GM18861 (cell line): ENCODE data around the gene SP5.
"Not testable (repeated sequence)": the region's sequence is repeated elsewhere in the genome, so short reads cannot be mapped to it uniquely, and the experiment has no call there.

Experiments
- ATAC-seq: cut with Tn5 transposase; IDR thresholded peaks from one replicate; pipeline ENCODE4 v1.9.1; 2021; ENCODE audit not compliant: unreplicated experiment

SP5 gene

DNA sequence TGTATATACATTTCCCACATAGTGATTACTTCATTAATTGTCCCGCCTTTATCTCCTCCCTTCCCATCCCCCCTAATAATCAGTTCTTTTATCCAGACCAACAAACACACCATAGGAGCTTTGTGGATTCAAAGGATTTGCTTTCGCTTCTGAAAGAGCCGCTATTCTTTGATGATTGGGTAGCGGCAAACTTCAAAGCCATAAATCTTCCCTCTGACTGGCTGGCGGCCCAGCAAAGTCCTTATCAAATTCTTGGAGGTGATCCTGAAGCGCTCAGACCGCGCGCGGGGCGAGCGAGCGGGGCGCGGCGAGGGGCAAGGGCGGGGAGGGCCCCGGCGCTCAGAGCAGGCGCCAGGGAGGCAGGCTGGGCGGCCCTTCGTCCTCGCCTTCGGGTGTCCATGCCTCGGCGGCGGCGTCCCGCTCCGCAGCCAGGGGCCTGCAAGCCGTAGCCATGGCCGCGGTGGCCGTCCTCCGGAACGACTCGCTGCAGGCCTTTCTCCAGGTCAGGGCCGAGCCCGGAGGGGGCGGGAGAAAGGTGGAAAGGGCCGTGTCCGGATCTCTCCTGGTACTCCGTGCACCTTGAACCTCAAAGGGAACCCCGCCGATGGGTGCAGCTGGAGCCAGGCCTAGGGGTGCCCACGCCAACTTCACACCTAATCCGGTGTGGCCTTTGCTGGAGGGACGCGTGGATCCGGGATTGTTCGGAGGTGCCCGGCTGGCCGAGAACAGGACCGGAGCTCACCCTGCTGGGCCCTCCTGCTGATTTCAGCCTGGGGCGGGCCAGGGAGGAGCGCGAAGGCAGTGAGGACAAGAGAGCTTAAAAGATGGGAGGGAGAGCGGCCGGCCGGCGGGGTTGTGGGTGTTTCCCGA is at the start of gene SP5:
Gene SP5 (plus strand): TSS at position 276 of the 870 bp plus-strand sequence. CDS start 176 bp downstream, at position 452.
- no peak for ATAC-seq

GRCh38 chr2:170665743-170666142 is 49.4 kb upstream of the SP5 start:
- no peak for ATAC-seq

DNA sequence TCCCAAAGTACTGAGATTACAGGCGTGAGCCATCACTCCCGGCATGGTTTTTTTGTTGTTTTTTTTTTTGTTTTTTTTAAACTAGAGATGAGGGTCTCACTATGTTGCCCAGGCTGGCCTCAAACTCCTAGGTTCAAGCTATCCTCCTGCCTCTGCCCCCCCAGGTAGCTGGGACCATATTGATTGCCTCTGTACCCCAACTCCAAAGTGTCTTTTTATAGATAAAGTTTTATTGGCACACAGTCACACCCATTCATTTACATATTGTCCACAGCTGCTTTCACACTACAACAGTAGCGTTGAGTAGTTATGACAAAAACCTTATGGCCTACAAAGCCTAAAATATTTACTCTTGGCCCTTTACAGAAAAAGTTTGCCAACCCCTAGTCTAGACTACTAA is 45.2 kb upstream of the SP5 start:
- no peak for ATAC-seq

DNA sequence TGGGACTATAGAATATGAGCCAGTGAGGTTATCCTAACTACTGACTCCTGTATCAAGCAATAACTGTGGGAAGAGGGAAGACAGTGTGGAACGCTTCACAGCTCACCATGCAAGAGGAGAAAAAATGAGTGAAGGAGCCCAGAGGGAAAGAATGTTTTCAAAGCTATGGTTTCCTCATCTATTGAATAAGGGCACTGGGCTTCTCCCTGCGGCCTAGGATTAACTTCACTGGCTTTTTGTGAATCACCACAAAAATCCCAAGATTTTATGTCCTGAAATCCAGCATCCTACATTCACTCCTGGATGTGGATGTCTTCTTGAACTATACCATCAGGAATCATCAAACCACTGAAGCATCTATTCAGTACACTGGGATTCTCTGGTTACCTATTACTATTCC is 44.5 kb upstream of the SP5 start:
- no peak for ATAC-seq

GRCh38 chr2:170671079-170671478 is 44.1 kb upstream of the SP5 start:
- ATAC-seq: no peak

- ATAC-seq: not testable (repeated sequence)
These were observed 40.9 kb upstream of the SP5 start for GRCh38 chr2:170674282-170674681.

- no peak for ATAC-seq
These were observed 39.4 kb upstream of the SP5 start for GRCh38 chr2:170675701-170676100.

- no peak for ATAC-seq
These were observed 35.5 kb upstream of the SP5 start for GRCh38 chr2:170679607-170680079.

GRCh38 chr2:170680172-170680941 is 34.8 kb upstream of the SP5 start:
- peak; percentile 80 for ATAC-seq

- no peak for ATAC-seq
These were observed 33.8 kb upstream of the SP5 start for GRCh38 chr2:170681311-170681710.

DNA sequence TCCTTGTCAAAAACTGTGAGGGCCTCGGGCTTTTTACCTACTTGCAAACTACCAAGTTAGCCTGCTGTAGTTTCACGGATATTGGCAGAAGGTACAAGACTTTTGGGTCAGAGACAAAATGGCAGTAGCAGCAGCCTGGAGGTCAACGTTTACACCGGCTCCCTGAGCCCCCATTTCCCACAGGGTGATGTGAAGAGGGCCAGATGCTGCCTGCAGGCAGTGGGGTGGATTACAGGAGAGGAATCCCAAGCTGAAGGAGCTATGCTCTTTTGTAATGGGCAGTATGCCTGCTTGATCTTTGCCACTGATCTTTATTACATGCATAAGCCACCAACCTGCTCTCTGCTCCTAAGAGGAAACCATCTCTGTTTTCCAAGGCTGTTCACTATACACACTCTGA is 29.5 kb upstream of the SP5 start:
- no peak for ATAC-seq

- ATAC-seq: no peak
These were observed 25.7 kb upstream of the SP5 start for GRCh38 chr2:170689481-170689880.

- ATAC-seq: no peak
These were observed 24.5 kb upstream of the SP5 start for GRCh38 chr2:170690640-170691039.

DNA sequence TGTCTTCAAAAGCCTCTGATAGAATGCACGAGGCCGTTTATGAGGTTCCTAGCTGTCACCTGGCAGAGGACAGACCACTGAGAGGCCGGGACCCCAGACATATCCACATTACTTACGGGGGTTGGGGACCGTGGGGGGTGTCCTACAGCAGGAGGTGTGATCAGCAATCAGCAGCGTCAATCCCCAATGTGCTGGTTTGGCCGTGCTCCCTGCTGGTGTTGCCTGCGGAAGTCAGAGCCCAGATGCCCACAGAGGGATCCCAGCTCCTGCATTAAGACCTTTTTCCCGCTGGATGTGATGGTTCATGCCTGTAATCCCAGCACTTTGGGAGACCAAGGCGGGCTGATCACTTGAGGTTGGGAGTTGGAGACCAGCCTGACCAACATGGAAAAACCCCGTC is 20.8 kb upstream of the SP5 start:
- no peak for ATAC-seq

DNA sequence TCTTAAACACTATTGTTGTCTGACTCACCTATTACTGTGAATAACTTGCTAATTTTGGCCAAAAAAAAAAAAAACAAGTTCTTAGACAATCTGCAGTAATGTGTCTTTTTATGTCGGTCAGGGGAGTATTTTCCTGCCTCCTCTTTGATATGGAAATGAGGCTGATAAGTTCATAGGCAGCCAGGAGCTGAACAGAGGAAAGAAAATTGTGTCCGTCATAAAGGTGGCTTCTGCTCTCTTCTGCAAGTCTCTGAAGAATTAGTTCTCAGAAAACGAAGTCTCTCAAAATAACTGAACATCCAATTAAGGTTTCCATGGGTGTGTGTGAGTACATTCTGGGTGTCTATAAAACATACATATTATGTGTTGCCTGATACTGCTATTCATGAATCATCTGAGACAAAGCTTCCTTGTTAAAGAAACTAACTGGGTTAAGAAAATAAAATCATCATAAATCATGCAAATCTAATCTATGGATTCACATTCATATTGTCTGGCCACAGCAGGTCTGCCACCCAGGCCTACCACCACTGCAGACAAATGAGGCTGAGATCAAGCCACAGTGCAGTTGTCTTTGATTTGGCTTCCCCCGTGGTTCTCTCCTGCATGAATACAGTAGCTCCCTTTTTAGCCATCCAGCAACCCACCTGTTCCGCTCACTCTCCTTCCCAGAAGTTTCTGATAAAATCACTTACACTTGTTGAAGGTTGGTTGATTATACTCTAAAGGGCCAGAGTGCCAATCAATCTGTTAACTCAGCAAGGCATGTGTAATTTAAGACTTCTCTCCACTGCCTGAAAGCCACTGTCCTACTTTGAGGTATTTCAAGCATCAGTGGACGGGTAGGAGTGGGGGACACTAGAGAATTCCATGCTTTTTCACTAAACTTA is 19.4 kb upstream of the SP5 start:
- ATAC-seq: no peak

- no peak for ATAC-seq
These were observed 18.2 kb upstream of the SP5 start for GRCh38 chr2:170696948-170697347.

DNA sequence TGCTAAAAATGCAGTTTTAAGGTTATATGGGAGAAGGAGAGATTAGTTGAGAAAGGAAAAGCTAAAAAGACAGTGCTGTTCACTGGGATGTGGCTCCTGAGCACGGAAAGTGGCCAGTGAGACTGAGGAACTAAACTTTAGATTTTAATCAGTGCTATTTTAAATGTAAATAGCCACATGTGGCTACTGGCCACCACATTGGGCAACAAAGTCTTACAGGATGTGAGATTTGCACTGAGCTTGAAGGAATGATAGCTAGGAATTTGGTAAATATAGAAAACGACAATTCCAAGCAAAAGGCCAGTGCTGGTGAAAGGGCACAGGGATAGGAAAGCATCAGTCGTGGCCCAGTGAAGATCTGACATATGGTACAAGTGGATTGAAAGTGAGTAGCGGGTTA is 14.1 kb upstream of the SP5 start:
- ATAC-seq: no peak

- no peak for ATAC-seq
These were observed 11.2 kb upstream of the SP5 start for GRCh38 chr2:170703776-170704476.

DNA sequence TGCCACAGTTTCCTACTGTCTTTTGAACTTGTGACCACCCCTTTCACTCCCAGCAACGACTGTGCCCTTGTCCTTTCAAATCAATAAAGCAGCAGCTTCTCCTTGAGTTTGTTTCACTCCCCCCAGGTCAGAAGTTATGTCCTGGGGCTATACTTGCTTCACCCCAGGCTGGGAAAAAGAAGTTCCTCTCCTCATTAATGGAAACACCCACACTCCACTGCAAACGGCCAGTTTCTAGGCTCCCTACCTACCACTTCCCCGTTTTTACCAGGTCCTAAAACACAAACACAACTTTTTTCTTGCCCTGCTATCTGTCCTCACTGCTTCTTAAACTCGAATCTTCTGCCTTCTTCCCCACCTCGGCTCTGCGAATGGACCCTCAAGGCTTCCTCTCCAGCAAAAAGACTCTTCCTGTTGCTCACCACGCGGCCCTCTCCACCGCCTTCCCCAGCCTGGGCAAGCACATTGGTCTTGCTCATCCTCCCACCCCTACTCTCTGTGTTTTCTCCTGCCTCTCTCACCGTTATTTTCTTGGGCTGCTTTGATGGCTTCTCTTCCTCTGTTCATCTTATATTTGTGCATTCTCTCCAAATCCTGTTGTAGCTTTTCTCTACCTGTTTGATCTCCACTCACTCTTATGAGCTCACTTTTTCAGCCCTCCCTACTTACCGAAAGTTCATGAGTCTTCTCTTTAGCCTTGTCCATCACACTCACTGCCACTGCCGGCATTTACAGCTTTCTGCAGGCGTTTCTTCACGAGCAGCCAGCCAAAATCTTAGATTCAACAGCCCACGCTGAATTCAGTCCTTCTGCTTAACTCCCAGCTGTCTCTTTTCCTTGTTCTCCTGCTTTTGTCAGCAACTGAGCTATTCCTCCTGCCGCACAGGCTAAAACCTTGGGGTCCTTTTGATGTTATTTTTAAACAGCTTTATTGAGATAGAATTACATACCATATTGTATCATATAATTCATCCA is 7.0 kb upstream of the SP5 start:
- ATAC-seq: no peak
